ENCODE results near the gene PKP1. TPM values are rescaled to one million over a fixed set of nuclear protein-coding genes. Genes with fewer than 3 reads are reported as not detected.
A peak's percentile ranks its signal among the peaks of the same experiment; 100 is the strongest.

PKP1 gene
- polyA plus RNA-seq, 3 donors = not detected

DNA sequence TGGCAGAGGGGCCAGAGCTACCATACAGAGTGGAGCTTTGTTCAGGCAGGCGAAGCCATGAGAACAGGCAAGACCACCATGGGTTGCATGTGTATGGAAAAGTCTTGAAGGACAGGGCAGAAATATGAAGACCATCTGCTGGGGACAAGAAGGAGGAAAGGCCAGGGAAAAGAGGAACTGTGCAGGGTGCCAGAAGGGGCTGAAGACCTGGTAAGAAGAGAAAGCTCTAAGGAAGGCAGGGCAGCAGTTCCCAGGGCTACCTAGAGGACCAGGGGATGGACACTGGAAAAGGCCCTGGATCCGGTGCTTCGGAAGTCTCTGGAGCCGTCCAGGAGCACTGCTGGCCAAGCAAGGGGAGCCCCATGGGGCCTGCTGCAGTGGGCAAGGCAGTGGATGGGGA, 43.4 kb downstream of the PKP1 start:
- no peaks in the 10 kb centered on the region for H3K9me3 Mint-ChIP-seq

DNA sequence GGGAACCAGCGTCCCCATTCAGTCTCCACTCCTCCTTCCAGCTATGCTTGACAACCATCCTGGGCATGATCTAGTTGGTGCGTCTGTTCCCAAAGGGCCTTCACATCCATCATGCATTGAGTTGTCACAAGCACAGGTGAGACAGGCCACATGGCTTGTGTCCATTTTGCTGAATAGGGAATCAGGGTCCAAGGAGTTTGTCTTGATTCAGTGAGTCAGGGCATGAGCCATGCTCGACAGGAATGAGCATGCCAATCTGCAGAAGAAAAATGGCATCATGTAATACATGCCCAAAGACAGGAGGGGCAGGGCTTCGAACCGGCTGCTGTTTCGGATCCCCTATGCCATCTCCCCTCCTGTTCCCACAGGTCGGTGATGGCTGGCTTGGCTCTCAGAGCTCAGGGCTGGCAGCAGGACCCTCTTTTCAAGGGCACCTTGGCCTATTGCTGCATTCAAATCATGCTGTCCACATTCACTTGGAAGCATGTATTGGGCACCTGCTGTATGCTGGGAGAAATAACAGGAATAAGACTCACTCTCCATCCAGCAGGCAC, 44.5 kb downstream of the PKP1 start:
- Mint-ChIP-seq H3K4me3 (no peak overlapping the region), H3K36me3 (no peaks in the 10 kb centered on the region), H3K27me3 (ENCODE audit: low read depth in 3 of 3) (peaks cover 5 to 10% (median 9%) of the 10 kb centered on the region in 3 donors), H3K4me1 (no peaks in the 10 kb centered on the region), H3K27ac (no peak overlapping the region), H3K9me3 (no peaks in the 10 kb centered on the region)
- TF ChIP-seq, protein P1, sequence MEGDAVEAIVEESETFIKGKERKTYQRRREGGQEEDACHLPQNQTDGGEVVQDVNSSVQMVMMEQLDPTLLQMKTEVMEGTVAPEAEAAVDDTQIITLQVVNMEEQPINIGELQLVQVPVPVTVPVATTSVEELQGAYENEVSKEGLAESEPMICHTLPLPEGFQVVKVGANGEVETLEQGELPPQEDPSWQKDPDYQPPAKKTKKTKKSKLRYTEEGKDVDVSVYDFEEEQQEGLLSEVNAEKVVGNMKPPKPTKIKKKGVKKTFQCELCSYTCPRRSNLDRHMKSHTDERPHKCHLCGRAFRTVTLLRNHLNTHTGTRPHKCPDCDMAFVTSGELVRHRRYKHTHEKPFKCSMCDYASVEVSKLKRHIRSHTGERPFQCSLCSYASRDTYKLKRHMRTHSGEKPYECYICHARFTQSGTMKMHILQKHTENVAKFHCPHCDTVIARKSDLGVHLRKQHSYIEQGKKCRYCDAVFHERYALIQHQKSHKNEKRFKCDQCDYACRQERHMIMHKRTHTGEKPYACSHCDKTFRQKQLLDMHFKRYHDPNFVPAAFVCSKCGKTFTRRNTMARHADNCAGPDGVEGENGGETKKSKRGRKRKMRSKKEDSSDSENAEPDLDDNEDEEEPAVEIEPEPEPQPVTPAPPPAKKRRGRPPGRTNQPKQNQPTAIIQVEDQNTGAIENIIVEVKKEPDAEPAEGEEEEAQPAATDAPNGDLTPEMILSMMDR (IDR thresholded peaks at IDR 0.05) = no peak
- Histone ChIP-seq H3K36me3 (replicated peaks in 1 of 2; ENCODE audit: control insufficient read depth in 1 of 2, insufficient read depth in 2 of 2, low read length in 2 of 2) (no peaks in the 10 kb centered on the region), H4K20me1 (ENCODE audit: insufficient read depth, low read length) (no peaks in the 10 kb centered on the region), H3K4me1 (ENCODE audit: control insufficient read depth in 1 of 2, insufficient read depth in 2 of 2, low read length in 2 of 2) (no peaks in the 10 kb centered on the region), H3K27ac (ENCODE audit: low read depth in 1 of 2, low read length in 2 of 2) (no peak overlapping the region), H3K9me3 (replicated peaks in 1 of 2; ENCODE audit: control insufficient read depth in 1 of 2, insufficient read depth in 1 of 2, low read length in 2 of 2) (no peaks in the 10 kb centered on the region), H3K79me2 (ENCODE audit: insufficient read depth, low read length) (no peaks in the 10 kb centered on the region), H3K4me2 (replicated peaks; ENCODE audit: extremely low read depth, low read length, poor library complexity, severe bottlenecking) (no peak overlapping the region), H3K4me3 (replicated peaks in 1 of 3; ENCODE audit: low read depth in 2 of 3, low read length in 3 of 3) (no peak overlapping the region), H3K9ac (ENCODE audit: insufficient read depth, low read length, poor library complexity, severe bottlenecking) (no peak overlapping the region), H3K27me3 (ENCODE audit: control insufficient read depth in 2 of 2, insufficient read depth in 2 of 2, low read length in 2 of 2) (no peaks in the 10 kb centered on the region), H2AFZ (ENCODE audit: insufficient read depth, low read depth, low read length, poor library complexity, severe bottlenecking) (no peak overlapping the region)
- intact Hi-C loops (cut with micrococcal nuclease) = no loop called here
- WGBS (ENCODE audit: insufficient coverage) = 93% methylated on average over 7 of the region's 7 CpGs
- no peak for DNase-seq

More for the DNA sequence above, 43.4 kb downstream of the PKP1 start:
- DNase-seq = no peak
- Mint-ChIP-seq H3K36me3 (no peaks in the 10 kb centered on the region), H3K27me3 (ENCODE audit: low read depth in 3 of 3) (peaks cover 6 to 10% (median 10%) of the 10 kb centered on the region in 3 donors), H3K4me1 (no peaks in the 10 kb centered on the region), H3K27ac (peak overlapping the region in 2 of 7 donors; percentile 4 to 55), H3K4me3 (no peak overlapping the region)
- no peaks in the 10 kb centered on the region for H3K27me3 ChIP-seq (ENCODE audit: control insufficient read depth in 2 of 2, insufficient read depth in 2 of 2, low read length in 2 of 2)
- H3K4me1 ChIP-seq (ENCODE audit: control insufficient read depth in 1 of 2, insufficient read depth in 2 of 2, low read length in 2 of 2) = no peaks in the 10 kb centered on the region
- no peak overlapping the region for H3K27ac ChIP-seq (ENCODE audit: low read depth in 1 of 2, low read length in 2 of 2)
- no peak overlapping the region for H3K4me3 ChIP-seq (replicated peaks in 1 of 3; ENCODE audit: low read depth in 2 of 3, low read length in 3 of 3)
- 89% methylated on average over 4 of the region's 4 CpGs for WGBS (ENCODE audit: insufficient coverage)
- no peaks in the 10 kb centered on the region for H3K9me3 ChIP-seq (replicated peaks in 1 of 2; ENCODE audit: control insufficient read depth in 1 of 2, insufficient read depth in 1 of 2, low read length in 2 of 2)
- intact Hi-C loops (cut with micrococcal nuclease) = no loop called here
- H3K4me2 ChIP-seq (replicated peaks; ENCODE audit: extremely low read depth, low read length, poor library complexity, severe bottlenecking) = no peak overlapping the region
- H3K79me2 ChIP-seq (ENCODE audit: insufficient read depth, low read length) = no peaks in the 10 kb centered on the region
- no peaks in the 10 kb centered on the region for H4K20me1 ChIP-seq (ENCODE audit: insufficient read depth, low read length)
- no peaks in the 10 kb centered on the region for H3K36me3 ChIP-seq (replicated peaks in 1 of 2; ENCODE audit: control insufficient read depth in 1 of 2, insufficient read depth in 2 of 2, low read length in 2 of 2)
- TF ChIP-seq, protein P1 (IDR thresholded peaks at IDR 0.05) = no peak
- no peak overlapping the region for H2AFZ ChIP-seq (ENCODE audit: insufficient read depth, low read depth, low read length, poor library complexity, severe bottlenecking)
- no peak overlapping the region for H3K9ac ChIP-seq (ENCODE audit: insufficient read depth, low read length, poor library complexity, severe bottlenecking)

Data from CD14-positive monocyte (primary cell).